ENCODE results near the gene PLD1. TPM values are rescaled to one million over a fixed set of nuclear protein-coding genes. Genes with fewer than 3 reads are reported as not detected.

Gene PLD1
- total and polyA plus RNA-seq, 10 of the 15 experiments (the other 5 are each of a cell fraction or from before 2014, with no cell fraction given) = 2.9 to 108 (median 3.6) TPM

DNA sequence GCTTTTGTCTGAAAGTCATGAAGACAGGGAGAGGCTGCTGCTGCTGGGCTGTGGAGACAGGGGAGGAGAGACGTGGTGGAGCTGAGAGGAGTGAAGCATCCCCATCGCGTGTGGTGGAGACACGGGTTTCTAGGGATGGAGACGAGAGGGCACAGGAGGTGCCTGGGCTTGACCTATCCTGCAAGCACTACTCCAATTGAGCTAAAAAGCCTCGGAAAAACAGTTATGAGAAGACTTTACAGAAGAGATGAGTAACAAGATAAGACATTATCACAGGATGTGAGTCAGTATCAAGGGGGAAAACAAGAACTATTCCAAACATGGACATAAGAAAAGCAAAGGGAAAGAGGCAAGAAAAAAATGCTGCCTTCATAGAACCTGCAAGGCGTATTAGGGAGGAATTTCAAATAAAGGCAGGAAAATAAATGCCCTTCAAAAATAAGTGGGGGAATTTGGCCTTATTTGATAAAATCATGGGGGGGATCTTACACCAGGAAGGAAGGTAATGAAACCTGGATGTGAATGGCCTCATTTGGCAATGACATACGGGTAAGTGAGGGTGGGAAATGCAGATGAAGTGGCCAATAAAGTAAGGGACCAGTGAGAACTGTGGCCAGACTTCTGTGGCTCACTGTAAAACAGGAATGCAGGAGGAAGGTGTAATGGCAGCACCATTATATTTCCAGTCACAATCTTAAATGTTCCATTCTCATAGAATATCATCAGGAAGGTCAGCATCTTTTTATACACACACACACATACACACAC lies 97.9 kb downstream of the PLD1 start (continued):
- TF ChIP-seq, protein P1, sequence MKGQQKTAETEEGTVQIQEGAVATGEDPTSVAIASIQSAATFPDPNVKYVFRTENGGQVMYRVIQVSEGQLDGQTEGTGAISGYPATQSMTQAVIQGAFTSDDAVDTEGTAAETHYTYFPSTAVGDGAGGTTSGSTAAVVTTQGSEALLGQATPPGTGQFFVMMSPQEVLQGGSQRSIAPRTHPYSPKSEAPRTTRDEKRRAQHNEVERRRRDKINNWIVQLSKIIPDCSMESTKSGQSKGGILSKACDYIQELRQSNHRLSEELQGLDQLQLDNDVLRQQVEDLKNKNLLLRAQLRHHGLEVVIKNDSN (IDR thresholded peaks at IDR 0.05; ENCODE audit: borderline replicate concordance, extremely low read length, insufficient read depth, low read depth, low read length) = no peak
- TF ChIP-seq NFYA (IDR thresholded peaks at IDR 0.05; ENCODE audit: borderline replicate concordance, low read depth, low read length) (no peak), TBL1XR1 (IDR thresholded peaks at IDR 0.05; ENCODE audit: low read depth, low read length) (no peak), CBX3 (IDR thresholded peaks at IDR 0.05; ENCODE audit: borderline replicate concordance, low read depth) (no peak), TARDBP (IDR thresholded peaks at IDR 0.05; ENCODE audit: borderline replicate concordance) (no peak), HCFC1 (IDR thresholded peaks at IDR 0.05; ENCODE audit: low read length) (no peak)

DNA sequence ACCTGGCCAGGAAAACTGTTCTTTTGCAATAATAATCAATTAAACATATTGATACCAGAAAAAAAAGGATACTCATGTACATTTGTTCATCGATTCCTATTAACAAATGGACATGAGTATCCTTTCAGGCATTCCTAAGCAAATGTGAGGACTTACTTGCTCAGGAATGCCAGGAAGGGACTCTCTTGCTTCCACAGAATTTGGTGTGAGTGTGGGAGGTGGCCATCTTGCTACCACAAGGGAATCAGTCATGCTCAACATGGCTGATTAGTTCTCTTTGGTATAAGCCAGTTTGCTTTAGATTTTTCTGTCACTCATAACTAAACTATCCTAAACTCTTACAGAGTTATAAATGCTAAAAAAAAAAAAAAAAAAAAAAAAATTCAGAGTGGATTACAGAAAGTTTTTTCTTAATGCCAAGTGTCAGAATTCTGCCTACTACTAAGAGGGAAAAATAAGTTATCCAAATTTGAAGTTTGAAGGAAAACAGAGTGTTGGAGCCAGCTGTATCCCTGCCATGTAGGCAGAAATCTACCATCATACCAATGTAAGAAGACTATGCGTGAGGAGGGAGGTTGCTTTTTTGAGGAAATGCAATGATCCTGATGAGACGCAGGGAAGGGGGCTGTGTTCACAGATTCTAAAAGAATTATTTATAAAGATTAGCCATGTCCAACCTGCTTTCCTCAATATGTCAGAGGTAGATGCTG lies 98.7 kb downstream of the PLD1 start:
- CTCF ChIA-PET = interaction anchor here (0.6 kb wide), 1 partner anchor 10 kb away, joined by 5 read pairs; no protein-coding TSS in a partner anchor
- FAIRE-seq = no peak
- no peak overlapping the region for H3K27ac ChIP-seq (ENCODE audit: control insufficient read depth, insufficient read depth)
- no peak for TF ChIP-seq HDGF (IDR thresholded peaks at IDR 0.05)
- TF ChIP-seq GATAD2B (conservative IDR thresholded peaks at IDR 0.05; ENCODE audit: low read depth) = no peak
- TF ChIP-seq HSF1 (IDR thresholded peaks at IDR 0.05; ENCODE audit: low read depth, low read length) = no peak
- TF ChIP-seq KDM1A (IDR thresholded peaks at IDR 0.05; ENCODE audit: borderline replicate concordance) = no peak
- TF ChIP-seq DPF2 (IDR thresholded peaks at IDR 0.05) = no peak
- TF ChIP-seq NFYB (IDR thresholded peaks at IDR 0.05; ENCODE audit: insufficient read depth, low read depth, low read length) = no peak
- TF ChIP-seq ESRRA (IDR thresholded peaks at IDR 0.05; ENCODE audit: low read length) = no peak
- TF ChIP-seq SP1 (IDR thresholded peaks at IDR 0.05; ENCODE audit: low read depth, low read length) = no peak
- no peak for TF ChIP-seq KAT2A (conservative IDR thresholded peaks at IDR 0.05; ENCODE audit: control insufficient read depth, low read depth, low read length)
- TF ChIP-seq, protein P1 (IDR thresholded peaks at IDR 0.05; ENCODE audit: borderline replicate concordance, extremely low read length, insufficient read depth, low read depth, low read length) = no peak
- no peak for TF ChIP-seq POLR2A (IDR thresholded peaks at IDR 0.05; ENCODE audit: low read depth, low read length)
- TF ChIP-seq HCFC1 (IDR thresholded peaks at IDR 0.05; ENCODE audit: low read length) = no peak
- no peak for TF ChIP-seq BACH1 (IDR thresholded peaks at IDR 0.05; ENCODE audit: borderline replicate concordance)
- TF ChIP-seq MTA3 (IDR thresholded peaks at IDR 0.05; ENCODE audit: borderline replicate concordance, low read length) = no peak
- TF ChIP-seq NBN (IDR thresholded peaks at IDR 0.05) = no peak
- no peak for TF ChIP-seq SMC3 (IDR thresholded peaks at IDR 0.05; ENCODE audit: borderline replicate concordance, low read length)
- TF ChIP-seq NFYA (IDR thresholded peaks at IDR 0.05; ENCODE audit: borderline replicate concordance, low read depth, low read length) = no peak

More for the DNA sequence above, 98.7 kb downstream of the PLD1 start:
- intact Hi-C loops (cut with micrococcal nuclease; ENCODE audit: unreplicated experiment) (no loop called here), in situ Hi-C loops (cut with MboI) (no loop called here)
- Histone ChIP-seq H3K9me3 (replicated peaks; ENCODE audit: control insufficient read depth, insufficient read depth, low read length) (no peaks in the 10 kb centered on the region; the same call in 2 of the 3 replicates), H3K79me2 (ENCODE audit: control insufficient read depth, insufficient read depth, low read length) (no peaks in the 10 kb centered on the region), H3K36me3 (ENCODE audit: control insufficient read depth in 2 of 2, insufficient read depth in 2 of 2, low read length in 1 of 2) (peaks cover 0 to 3% of the 10 kb centered on the region in 2 experiments; a peak in 2 of 4 replicates), H3K4me1 (ENCODE audit: control insufficient read depth, insufficient read depth, low read length) (no peaks in the 10 kb centered on the region), H2AFZ (ENCODE audit: control insufficient read depth, low read depth, low read length) (no peak overlapping the region), H3K9ac (ENCODE audit: control insufficient read depth, insufficient read depth, low read length) (no peak overlapping the region), H3K4me3 (no peak overlapping the region), H4K20me1 (ENCODE audit: control insufficient read depth, insufficient read depth) (no peaks in the 10 kb centered on the region), H3K27me3 (replicated peaks in 1 of 2; ENCODE audit: control insufficient read depth in 2 of 2, insufficient read depth in 2 of 2, low read length in 1 of 2) (no peaks in the 10 kb centered on the region), H3K4me2 (ENCODE audit: control insufficient read depth, insufficient read depth) (no peak overlapping the region)
- BruUV-seq (replicated peaks) = no TSS peak
- ChIA-PET SMC1A (ENCODE audit: uncharacterized antibody, unreplicated experiment) (interaction anchor here (1.0 kb wide), 1 partner anchor 31 kb away, joined by 3 read pairs; no protein-coding TSS in a partner anchor), RAD21 (ENCODE audit: unreplicated experiment) (no interaction called here), POLR2A (no interaction called here)
- DNase-seq (ENCODE audit: low read depth, low spot score) (no peak), ATAC-seq (no peak)
- 72% methylated on average over 3 of the region's 3 CpGs for WGBS (ENCODE audit: insufficient coverage, insufficient replicate concordance, low lambda C conversion rate, missing lambda C conversion rate)

Data from GM12878 (cell line).